Measurements from ENCODE around the gene HSF5. TPM values are rescaled to one million over a fixed set of nuclear protein-coding genes. Genes with fewer than 3 reads are reported as not detected.

The HSF5 gene
- total RNA-seq, 4 donors from 2014 or later = not detected

DNA sequence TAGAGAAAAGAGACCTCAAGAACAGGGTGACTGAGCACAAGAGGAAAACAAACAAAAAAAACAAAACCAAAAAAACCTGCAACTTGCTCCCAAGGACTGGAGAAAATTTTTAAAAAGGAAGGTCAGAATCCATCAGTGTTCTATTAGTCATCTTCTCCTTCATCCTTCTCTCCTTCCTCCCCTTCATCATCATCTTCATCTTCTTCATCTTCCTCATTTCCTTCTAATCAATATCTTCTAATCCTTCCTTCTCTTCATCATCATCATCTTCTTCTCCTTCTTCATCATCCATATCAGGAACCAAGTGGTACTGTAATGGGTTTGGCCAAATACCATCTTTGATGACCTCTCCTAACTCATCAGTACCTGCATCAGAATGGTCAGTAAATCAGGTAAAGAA is 12.2 kb downstream of the HSF5 start:
- no peaks in the 10 kb centered on the region for H3K9me3 ChIP-seq
- in situ Hi-C loops (cut with MboI; ENCODE audit: low sequenced_read_pairs in 4 of 4) (no loop called here), intact Hi-C loops (cut with DNase I; ENCODE audit: low total_unique reads) (no loop called here)
- no peaks in the 10 kb centered on the region for H3K4me1 ChIP-seq
- H3K4me3 ChIP-seq = no peak overlapping the region
- H3K27me3 ChIP-seq = no peaks in the 10 kb centered on the region
- ATAC-seq = no peak
- no peak for DNase-seq
- H3K27ac ChIP-seq = no peak overlapping the region
- TF ChIP-seq, protein P1, sequence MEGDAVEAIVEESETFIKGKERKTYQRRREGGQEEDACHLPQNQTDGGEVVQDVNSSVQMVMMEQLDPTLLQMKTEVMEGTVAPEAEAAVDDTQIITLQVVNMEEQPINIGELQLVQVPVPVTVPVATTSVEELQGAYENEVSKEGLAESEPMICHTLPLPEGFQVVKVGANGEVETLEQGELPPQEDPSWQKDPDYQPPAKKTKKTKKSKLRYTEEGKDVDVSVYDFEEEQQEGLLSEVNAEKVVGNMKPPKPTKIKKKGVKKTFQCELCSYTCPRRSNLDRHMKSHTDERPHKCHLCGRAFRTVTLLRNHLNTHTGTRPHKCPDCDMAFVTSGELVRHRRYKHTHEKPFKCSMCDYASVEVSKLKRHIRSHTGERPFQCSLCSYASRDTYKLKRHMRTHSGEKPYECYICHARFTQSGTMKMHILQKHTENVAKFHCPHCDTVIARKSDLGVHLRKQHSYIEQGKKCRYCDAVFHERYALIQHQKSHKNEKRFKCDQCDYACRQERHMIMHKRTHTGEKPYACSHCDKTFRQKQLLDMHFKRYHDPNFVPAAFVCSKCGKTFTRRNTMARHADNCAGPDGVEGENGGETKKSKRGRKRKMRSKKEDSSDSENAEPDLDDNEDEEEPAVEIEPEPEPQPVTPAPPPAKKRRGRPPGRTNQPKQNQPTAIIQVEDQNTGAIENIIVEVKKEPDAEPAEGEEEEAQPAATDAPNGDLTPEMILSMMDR (IDR thresholded peaks at IDR 0.05 in 4 of 5, conservative IDR thresholded peaks at IDR 0.05 in 1 of 5) = no peak
- TF ChIP-seq POLR2A (IDR thresholded peaks at IDR 0.05) = no peak
- H3K36me3 ChIP-seq = no peaks in the 10 kb centered on the region

DNA sequence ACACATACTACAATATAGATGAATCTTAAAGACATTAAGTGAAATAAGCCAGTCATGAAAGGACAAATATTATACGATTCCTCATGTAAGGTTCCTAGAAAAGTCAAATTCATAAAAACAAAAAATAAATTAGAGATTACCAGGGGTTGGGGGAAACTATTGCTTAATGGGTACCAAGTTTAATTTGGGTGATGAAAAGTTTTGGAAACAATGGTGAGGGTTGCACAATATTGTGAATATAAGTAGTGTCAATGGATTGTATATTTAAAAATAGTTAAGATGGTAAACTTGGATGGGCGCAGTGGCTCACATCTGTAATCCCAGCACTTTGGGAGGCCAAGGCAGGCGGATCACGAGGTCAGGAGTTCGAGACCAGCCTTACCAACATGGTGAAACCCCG is 17.9 kb downstream of the HSF5 start:
- TF ChIP-seq, protein P1 (IDR thresholded peaks at IDR 0.05 in 4 of 5, conservative IDR thresholded peaks at IDR 0.05 in 1 of 5) = no peak
- TF ChIP-seq POLR2A (IDR thresholded peaks at IDR 0.05) = no peak
- DNase-seq (no peak), ATAC-seq (no peak)
- H3K4me3 ChIP-seq = no peak overlapping the region
- intact Hi-C loops (cut with DNase I; ENCODE audit: low total_unique reads) = no loop called here
- no peaks in the 10 kb centered on the region for H3K9me3 ChIP-seq
- H3K36me3 ChIP-seq = no peaks in the 10 kb centered on the region
- H3K27ac ChIP-seq = no peak overlapping the region
- H3K27me3 ChIP-seq = no peaks in the 10 kb centered on the region
- H3K4me1 ChIP-seq = no peaks in the 10 kb centered on the region
- in situ Hi-C loops (cut with MboI; ENCODE audit: low sequenced_read_pairs in 4 of 4) = no loop called here

- no peak overlapping the region for H3K27ac ChIP-seq
- H3K36me3 ChIP-seq = no peaks in the 10 kb centered on the region
- H3K4me1 ChIP-seq = no peaks in the 10 kb centered on the region
- intact Hi-C loops (cut with DNase I; ENCODE audit: low total_unique reads) (no loop called here), in situ Hi-C loops (cut with MboI; ENCODE audit: low sequenced_read_pairs in 4 of 4) (no loop called here)
- ATAC-seq = no peak
- no peaks in the 10 kb centered on the region for H3K27me3 ChIP-seq
- TF ChIP-seq, protein P1 (IDR thresholded peaks at IDR 0.05 in 4 of 5, conservative IDR thresholded peaks at IDR 0.05 in 1 of 5) = no peak
- TF ChIP-seq POLR2A (IDR thresholded peaks at IDR 0.05) = no peak
- no peak for DNase-seq
- no peaks in the 10 kb centered on the region for H3K9me3 ChIP-seq
- no peak overlapping the region for H3K4me3 ChIP-seq
These were observed 19.3 kb downstream of the HSF5 start for GRCh38 chr17:58468944-58469343.

DNA sequence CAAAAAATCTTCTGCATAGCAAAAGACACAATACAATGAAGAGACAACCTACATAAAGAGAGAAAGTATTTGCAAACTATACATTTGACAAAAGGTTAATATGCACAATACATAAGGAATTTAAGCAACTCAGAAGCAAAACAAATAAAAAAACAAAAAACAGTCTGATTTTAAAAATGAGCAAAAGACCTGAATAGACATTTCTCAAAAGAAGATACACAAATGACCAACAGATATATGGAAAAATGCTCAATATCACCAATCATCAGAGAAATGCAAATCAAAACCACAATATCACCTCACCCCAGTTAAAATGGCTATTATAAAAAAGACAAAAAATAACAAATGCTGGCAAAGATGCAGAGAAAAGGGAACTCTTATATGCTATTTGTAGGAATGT is 32.7 kb downstream of the HSF5 start:
- H3K4me1 ChIP-seq = no peaks in the 10 kb centered on the region
- ATAC-seq (no peak), DNase-seq (no peak)
- H3K4me3 ChIP-seq = no peak overlapping the region
- in situ Hi-C loops (cut with MboI; ENCODE audit: low sequenced_read_pairs in 4 of 4) = no loop called here
- intact Hi-C loops (cut with DNase I; ENCODE audit: low total_unique reads) = no loop called here
- TF ChIP-seq, protein P1 (IDR thresholded peaks at IDR 0.05 in 4 of 5, conservative IDR thresholded peaks at IDR 0.05 in 1 of 5) = no peak
- TF ChIP-seq POLR2A (IDR thresholded peaks at IDR 0.05) = no peak
- H3K27ac ChIP-seq = no peak overlapping the region
- H3K36me3 ChIP-seq = no peaks in the 10 kb centered on the region
- no peaks in the 10 kb centered on the region for H3K9me3 ChIP-seq
- H3K27me3 ChIP-seq = no peaks in the 10 kb centered on the region

- TF ChIP-seq, protein P1 (IDR thresholded peaks at IDR 0.05 in 4 of 5, conservative IDR thresholded peaks at IDR 0.05 in 1 of 5) = no peak
- no peak for TF ChIP-seq POLR2A (IDR thresholded peaks at IDR 0.05)
- no peaks in the 10 kb centered on the region for H3K27me3 ChIP-seq
- ATAC-seq (no peak), DNase-seq (no peak)
- no peak overlapping the region for H3K27ac ChIP-seq
- no peaks in the 10 kb centered on the region for H3K9me3 ChIP-seq
- no peak overlapping the region for H3K4me3 ChIP-seq
- H3K36me3 ChIP-seq = no peaks in the 10 kb centered on the region
- H3K4me1 ChIP-seq = no peaks in the 10 kb centered on the region
- in situ Hi-C loops (cut with MboI; ENCODE audit: low sequenced_read_pairs in 4 of 4) = no loop called here
- intact Hi-C loops (cut with DNase I; ENCODE audit: low total_unique reads) = no loop called here
These were observed 35.5 kb downstream of the HSF5 start for GRCh38 chr17:58452738-58453137.
